Testis (tissue), 3 donors: ENCODE results near the gene COPB1. TPM values are rescaled to one million over a fixed set of nuclear protein-coding genes. Genes with fewer than 3 reads are reported as not detected.

Experiments
- DNase-seq: peaks from one replicate; pipeline ENCODE4 v3.0.0-alpha.2; 2019
- H3K27ac ChIP-seq, 2 donors: fragments of 200-600 bp; sonication (generic); one replicate each; pipeline ENCODE4 v1.5.1; 2019
- H3K27me3 ChIP-seq: fragments of 200-600 bp; sonication (generic); one replicate; pipeline ENCODE4 v1.5.1; 2019
- H3K36me3 ChIP-seq: fragments of 200-600 bp; sonication (generic); one replicate; pipeline ENCODE4 v1.5.1; 2017; ENCODE audit warnings: low read depth; ENCODE audit errors: missing control alignments
- H3K4me1 ChIP-seq: fragments of 200-600 bp; sonication (generic); one replicate; pipeline ENCODE4 v1.5.1; 2019
- H3K4me3 ChIP-seq, 2 donors: fragments of 200-600 bp; sonication (generic); one replicate each; pipeline ENCODE4 v1.5.1; 2017 to 2019
- H3K9me3 ChIP-seq: fragments of 200-600 bp; sonication (generic); one replicate; pipeline ENCODE4 v1.5.1; 2017
- POLR2A ChIP-seq: fragments of 450-650 bp; IDR thresholded peaks from one replicate; pipeline ENCODE4 v1.6.1; 2017; ENCODE audit warnings: antibody characterized with exemption, mild to moderate bottlenecking, moderate library complexity
- WGBS, 2 donors: methylation state at CpG; one replicate each; pipeline ENCODE4 v1.1.5; 2018; 5-methylcytosine and 5-hydroxymethylcytosine counted together
- intact Hi-C: fragments of 100-400 bp; cut with DNase I; formaldehyde crosslinking; loops from one replicate; pipeline ENCODE4 v1.15.1; 2023; ENCODE audit warnings: low total_unique reads
- polyA plus RNA-seq: library from polyadenylated mRNA; stranded (reverse); fragments of 350-450 nt; fragmentation: Illumina TruSeq; extraction: RNeasy Lipid Tissue Mini Kit (QIAGEN cat#74804); gene quantifications from one replicate; pipeline ENCODE4 v1.2.3, GENCODE V29; 2014; ENCODE audit warnings: low read depth, low replicate concordance; ENCODE audit not compliant: insufficient read depth
- total RNA-seq, 2 donors: library from RNA; depleted of rRNA; stranded (reverse); fragments of >200 nt; gene quantifications; one replicate each; pipeline ENCODE4 v1.2.3, GENCODE V29; 2016
- TF ChIP-seq, protein P1 (sequence below), 3 experiments: fragments of 450-650 bp in 2 of 3; fragments of 200-600 bp in 1 of 3; sonication (generic) in 1 of 3; IDR thresholded peaks; one replicate each; pipeline ENCODE4 v1.5.1; 2016 to 2019; ENCODE audit warnings: antibody characterized with exemption in 3 of 3, mild to moderate bottlenecking in 2 of 3, moderate library complexity in 1 of 3

The COPB1 gene
- total and polyA plus RNA-seq, 3 donors from 2014 or later, result 71.7 to 87.3 (median 83.5) TPM

GRCh38 chr11:14414470-14415461 is 84.8 kb downstream of the COPB1 start:
- H3K27me3 ChIP-seq, result no peaks in the 10 kb centered on the region
- H3K36me3 ChIP-seq, result no peaks in the 10 kb centered on the region
- intact Hi-C loops, result no loop called here
- no peak for DNase-seq
- no peak overlapping the region for H3K4me3 ChIP-seq
- H3K27ac ChIP-seq, result no peak overlapping the region
- no peaks in the 10 kb centered on the region for H3K4me1 ChIP-seq
- WGBS, 2 donors, result 62 to 76% methylated on average over 6 to 7 of the region's 7 CpGs
- TF ChIP-seq, protein P1, sequence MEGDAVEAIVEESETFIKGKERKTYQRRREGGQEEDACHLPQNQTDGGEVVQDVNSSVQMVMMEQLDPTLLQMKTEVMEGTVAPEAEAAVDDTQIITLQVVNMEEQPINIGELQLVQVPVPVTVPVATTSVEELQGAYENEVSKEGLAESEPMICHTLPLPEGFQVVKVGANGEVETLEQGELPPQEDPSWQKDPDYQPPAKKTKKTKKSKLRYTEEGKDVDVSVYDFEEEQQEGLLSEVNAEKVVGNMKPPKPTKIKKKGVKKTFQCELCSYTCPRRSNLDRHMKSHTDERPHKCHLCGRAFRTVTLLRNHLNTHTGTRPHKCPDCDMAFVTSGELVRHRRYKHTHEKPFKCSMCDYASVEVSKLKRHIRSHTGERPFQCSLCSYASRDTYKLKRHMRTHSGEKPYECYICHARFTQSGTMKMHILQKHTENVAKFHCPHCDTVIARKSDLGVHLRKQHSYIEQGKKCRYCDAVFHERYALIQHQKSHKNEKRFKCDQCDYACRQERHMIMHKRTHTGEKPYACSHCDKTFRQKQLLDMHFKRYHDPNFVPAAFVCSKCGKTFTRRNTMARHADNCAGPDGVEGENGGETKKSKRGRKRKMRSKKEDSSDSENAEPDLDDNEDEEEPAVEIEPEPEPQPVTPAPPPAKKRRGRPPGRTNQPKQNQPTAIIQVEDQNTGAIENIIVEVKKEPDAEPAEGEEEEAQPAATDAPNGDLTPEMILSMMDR (IDR thresholded peaks at IDR 0.05), result no peak
- TF ChIP-seq POLR2A, result no peak
- no peaks in the 10 kb centered on the region for H3K9me3 ChIP-seq

DNA sequence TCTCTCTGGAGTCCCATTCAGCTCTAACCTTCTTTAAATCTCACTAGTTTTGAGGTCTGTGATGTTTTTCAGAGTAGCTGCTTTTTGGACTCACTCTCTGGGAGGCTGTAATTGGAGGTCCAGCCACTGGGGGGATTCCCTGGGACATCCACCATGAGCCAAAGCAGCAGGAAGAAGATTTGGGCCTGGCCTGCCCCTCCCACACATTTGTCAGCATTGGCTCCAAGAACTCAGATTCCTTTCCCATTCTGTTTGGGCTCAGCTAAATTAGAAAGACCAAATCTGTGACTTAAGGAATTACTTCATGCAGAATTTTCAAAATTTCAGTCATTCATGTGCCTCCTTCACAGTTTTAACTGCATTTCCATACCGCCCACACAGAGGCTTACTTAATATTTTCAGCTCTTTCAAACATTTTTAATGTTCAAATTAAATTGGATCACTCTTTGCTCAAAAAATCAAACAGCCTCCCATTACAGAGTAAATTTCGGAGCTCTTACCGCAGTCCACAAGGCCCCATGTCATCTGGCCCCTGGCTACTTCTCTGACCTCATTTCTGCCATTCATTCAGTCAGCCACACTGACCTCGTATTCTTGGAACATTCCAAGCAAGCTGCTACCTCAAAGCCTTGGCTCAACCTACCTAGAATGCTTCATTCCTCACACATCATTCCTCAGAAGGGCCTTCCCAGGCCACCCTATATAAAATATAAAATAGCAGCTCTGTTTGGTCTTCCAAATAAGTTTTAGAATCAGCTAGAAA is 86.1 kb downstream of the COPB1 start:
- H3K4me3 ChIP-seq, result no peak overlapping the region
- TF ChIP-seq, protein P1 (IDR thresholded peaks at IDR 0.05), result no peak
- TF ChIP-seq POLR2A, result no peak
- no peaks in the 10 kb centered on the region for H3K9me3 ChIP-seq
- DNase-seq, result no peak
- intact Hi-C loops, result no loop called here
- no peaks in the 10 kb centered on the region for H3K36me3 ChIP-seq
- no peaks in the 10 kb centered on the region for H3K4me1 ChIP-seq
- H3K27me3 ChIP-seq, result no peaks in the 10 kb centered on the region
- WGBS, 2 donors, result 83% methylated on average over 4 of the region's 4 CpGs
- no peak overlapping the region for H3K27ac ChIP-seq

GRCh38 chr11:14411818-14412217 is 87.8 kb downstream of the COPB1 start:
- no peak for DNase-seq
- intact Hi-C loops, result no loop called here
- Histone ChIP-seq H3K27ac (no peak overlapping the region), H3K36me3 (no peaks in the 10 kb centered on the region), H3K9me3 (no peaks in the 10 kb centered on the region), H3K27me3 (no peaks in the 10 kb centered on the region), H3K4me3 (no peak overlapping the region), H3K4me1 (no peaks in the 10 kb centered on the region)
- TF ChIP-seq, protein P1 (IDR thresholded peaks at IDR 0.05), result no peak
- TF ChIP-seq POLR2A, result no peak

DNA sequence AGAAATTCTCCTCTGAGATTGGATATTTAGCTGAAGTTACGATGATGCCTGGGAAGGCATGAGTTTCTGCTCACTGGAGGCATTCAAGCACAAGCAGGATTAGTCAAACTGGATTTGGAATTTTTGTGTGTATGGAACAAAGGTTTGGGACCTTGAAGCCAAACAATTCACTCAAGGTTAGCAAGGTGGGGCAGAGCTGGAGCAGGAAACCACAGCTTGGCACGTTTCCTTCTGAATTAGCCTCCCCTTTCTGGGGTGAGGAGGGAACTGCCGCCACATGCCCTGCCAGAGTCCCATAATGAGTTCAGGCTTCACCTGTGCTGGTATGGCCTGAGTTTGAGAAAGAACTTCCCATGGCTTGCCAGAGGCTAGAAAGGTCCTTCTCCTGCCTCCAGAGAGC is 89.7 kb downstream of the COPB1 start:
- 31 to 47% methylated on average over 3 of the region's 3 CpGs for WGBS, 2 donors
- intact Hi-C loops, result no loop called here
- H3K4me3 ChIP-seq, result no peak overlapping the region

More for the DNA sequence above, 89.7 kb downstream of the COPB1 start:
- Histone ChIP-seq H3K27ac (no peak overlapping the region), H3K36me3 (no peaks in the 10 kb centered on the region), H3K9me3 (no peaks in the 10 kb centered on the region), H3K4me1 (no peaks in the 10 kb centered on the region), H3K27me3 (no peaks in the 10 kb centered on the region)
- DNase-seq, result no peak
- TF ChIP-seq POLR2A, result no peak
- TF ChIP-seq, protein P1 (IDR thresholded peaks at IDR 0.05), result no peak
